Keratinocyte (primary cell): Measurements from ENCODE around the gene DUSP11. TPM values are rescaled to one million over a fixed set of nuclear protein-coding genes. Genes with fewer than 3 reads are reported as not detected.
A peak's percentile ranks its signal among the peaks of the same experiment; 100 is the strongest.

ENCODE experiments used
- DNase-seq: peaks from one replicate; pipeline ENCODE4 v3.0.0-alpha.2; 2011; ENCODE audit warnings: low read depth, missing footprints, low spot score
- FAIRE-seq: peaks from 2 replicates; lab custom pipeline; 2011; peaks lifted over from hg19 to GRCh38; lab: Jason Lieb, UNC
- H2AFZ ChIP-seq: 2 replicates; pipeline ENCODE4 v1.6.0; 2012; ENCODE audit warnings: low read length, control low read depth, inconsistent platforms; ENCODE audit not compliant: control insufficient read depth
- H3K27ac ChIP-seq: 2 replicates; pipeline ENCODE4 v1.5.1; 2011; ENCODE audit warnings: low read length; ENCODE audit not compliant: control insufficient read depth, insufficient read depth
- H3K27me3 ChIP-seq: 3 replicates; pipeline ENCODE4 v1.6.0; 2011; ENCODE audit warnings: low read length; ENCODE audit not compliant: control insufficient read depth, insufficient read depth; ENCODE audit errors: extremely low read depth
- H3K36me3 ChIP-seq, 2 experiments: 2 replicates in 1 of 2; 3 replicates in 1 of 2; pipeline ENCODE4 v1.5.1; 2011; ENCODE audit warnings: low read length in 2 of 2, mild to moderate bottlenecking in 1 of 2; ENCODE audit not compliant: control insufficient read depth in 2 of 2, insufficient read depth in 2 of 2; ENCODE audit errors: extremely low read depth in 1 of 2
- H3K4me1 ChIP-seq: 3 replicates; pipeline ENCODE4 v1.5.1; 2011; ENCODE audit warnings: low read length; ENCODE audit not compliant: control insufficient read depth, insufficient read depth; ENCODE audit errors: extremely low read depth
- H3K4me2 ChIP-seq: 3 replicates; pipeline ENCODE4 v1.6.0; 2011; ENCODE audit warnings: low read depth, low read length; ENCODE audit not compliant: control insufficient read depth, insufficient read depth; ENCODE audit errors: extremely low read depth
- H3K4me3 ChIP-seq, 3 experiments: fragments of 200-600 bp in 1 of 3; sonication (generic) in 1 of 3; 2 replicates in 2 of 3; 3 replicates in 1 of 3; pipeline ENCODE4 v1.5.1; 2011 to 2016; ENCODE audit warnings: low read length in 3 of 3, mild to moderate bottlenecking in 3 of 3, control low read depth in 2 of 3, inconsistent platforms in 1 of 3, low read depth in 1 of 3, mixed read lengths in 1 of 3, mixed run types in 1 of 3, moderate library complexity in 1 of 3; ENCODE audit not compliant: control insufficient read depth in 2 of 3, insufficient read depth in 2 of 3; ENCODE audit errors: extremely low read depth in 1 of 3
- H3K79me2 ChIP-seq: 2 replicates; pipeline ENCODE4 v1.6.0; 2012; ENCODE audit warnings: low read length; ENCODE audit not compliant: control insufficient read depth, insufficient read depth
- H3K9ac ChIP-seq: 3 replicates; pipeline ENCODE4 v1.6.0; 2011; ENCODE audit warnings: low read length; ENCODE audit not compliant: control insufficient read depth, insufficient read depth; ENCODE audit errors: extremely low read depth
- H3K9me1 ChIP-seq: 3 replicates; pipeline ENCODE4 v1.6.0; 2011; ENCODE audit warnings: low read length; ENCODE audit not compliant: control insufficient read depth, insufficient read depth; ENCODE audit errors: extremely low read depth
- H3K9me3 ChIP-seq: 2 replicates; pipeline ENCODE4 v1.5.1; 2012; ENCODE audit warnings: low read depth, low read length; ENCODE audit not compliant: control insufficient read depth
- H4K20me1 ChIP-seq: 3 replicates; pipeline ENCODE4 v1.6.0; 2011; ENCODE audit warnings: low read length; ENCODE audit not compliant: control insufficient read depth, insufficient read depth; ENCODE audit errors: extremely low read depth
- CTCF ChIP-seq, 3 experiments: IDR thresholded peaks in 1 of 3; conservative IDR thresholded peaks in 1 of 3; optimal IDR thresholded peaks in 1 of 3; 2 replicates in 2 of 3; 3 replicates in 1 of 3; pipeline versions ENCODE3 to v1.5.1; 2011; ENCODE audit warnings: low read length in 3 of 3, mild to moderate bottlenecking in 3 of 3, moderate library complexity in 2 of 3, control low read depth in 1 of 3, inconsistent platforms in 1 of 3; ENCODE audit not compliant: insufficient read depth in 2 of 3; ENCODE audit errors: extremely low read depth in 1 of 3
- EZH2 ChIP-seq: IDR thresholded peaks from one replicate; pipeline ENCODE4 v1.6.1; 2012; ENCODE audit warnings: inconsistent platforms, mild to moderate bottlenecking, low read length, moderate library complexity
- dilution Hi-C: fragments of 300-500 bp; cut with MboI; formaldehyde crosslinking; loops from one replicate; pipeline ENCODE4 v1.7.0; 2020; ENCODE audit warnings: low sequenced_read_pairs; ENCODE audit not compliant: extremely low pct_ligation_motif_present
- polyA plus RNA-seq, 5 experiments: library from polyadenylated mRNA; depleted of rRNA in 3 of 5; stranded (reverse) in 3 of 5; stranded (forward) in 1 of 5; unstranded in 1 of 5; fragments of >200 nt; gene quantifications; 1 replicate in 1 of 5; 2 replicates in 3 of 5; 3 replicates in 1 of 5; pipeline versions ENCODE4 v1.2.1 to v1.2.3, GENCODE V29; 2011 to 2012; ENCODE audit warnings: missing spikeins in 2 of 5, low read depth in 1 of 5, low replicate concordance in 1 of 5

Gene DUSP11
- polyA plus RNA-seq, 1 donor (not counting 4 experiments of a cell fraction or from before 2014, with no cell fraction given): 83.7 TPM

DNA sequence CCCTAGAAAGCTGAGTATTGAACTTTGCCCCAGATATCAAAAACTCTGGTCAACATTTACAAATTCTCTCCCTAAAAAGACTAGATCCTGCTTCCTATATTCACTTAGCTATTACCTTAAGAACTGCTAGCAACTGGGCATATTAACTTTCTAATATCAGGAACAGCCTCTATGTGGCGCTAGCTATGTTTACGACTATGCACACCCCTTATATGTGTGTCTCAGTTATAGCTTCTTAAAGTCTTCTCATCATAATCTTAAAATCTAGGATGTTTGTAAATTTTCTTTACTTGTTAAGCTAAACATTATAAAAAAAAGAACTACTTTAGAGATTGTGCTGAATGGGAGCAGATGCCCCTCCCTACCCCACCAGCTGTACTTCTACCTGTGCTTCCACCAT lies 47.1 kb upstream of the DUSP11 start:
- DNase-seq (no peak), FAIRE-seq (no peak)
- Histone ChIP-seq H3K9ac (no peak overlapping the region), H3K9me3 (no peaks in the 10 kb centered on the region), H2AFZ (no peak overlapping the region), H3K27me3 (no peaks in the 10 kb centered on the region), H3K27ac (no peak overlapping the region), H3K4me2 (no peak overlapping the region), H3K4me1 (peaks cover 26% of the 10 kb centered on the region), H3K9me1 (no peaks in the 10 kb centered on the region), H3K79me2 (peaks cover 16% of the 10 kb centered on the region), H3K36me3 (peaks cover 0 to 2% of the 10 kb centered on the region in 2 experiments), H3K4me3 (no peak overlapping the region), H4K20me1 (no peaks in the 10 kb centered on the region)
- dilution Hi-C loops: no loop called here
- TF ChIP-seq EZH2 (no peak), CTCF (optimal IDR thresholded peaks at IDR 0.05 in 1 of 3, IDR thresholded peaks at IDR 0.05 in 1 of 3, conservative IDR thresholded peaks at IDR 0.05 in 1 of 3; ENCODE audit: extremely low read depth in 1 of 3, insufficient read depth in 2 of 3, low read length in 3 of 3) (peak in 2 of 3 experiments; percentile 36 to 51)

- no peak for TF ChIP-seq EZH2
- TF ChIP-seq CTCF (optimal IDR thresholded peaks at IDR 0.05 in 1 of 3, IDR thresholded peaks at IDR 0.05 in 1 of 3, conservative IDR thresholded peaks at IDR 0.05 in 1 of 3; ENCODE audit: extremely low read depth in 1 of 3, insufficient read depth in 2 of 3, low read length in 3 of 3): no peak
- Histone ChIP-seq H4K20me1 (no peaks in the 10 kb centered on the region), H3K36me3 (no peaks in the 10 kb centered on the region), H3K9ac (no peak overlapping the region), H3K27me3 (no peaks in the 10 kb centered on the region), H3K27ac (no peak overlapping the region), H3K79me2 (peaks cover 14% of the 10 kb centered on the region), H3K9me3 (no peaks in the 10 kb centered on the region), H3K4me3 (no peak overlapping the region), H3K4me2 (no peak overlapping the region), H3K9me1 (no peaks in the 10 kb centered on the region), H3K4me1 (peaks cover 12% of the 10 kb centered on the region), H2AFZ (no peak overlapping the region)
- FAIRE-seq (no peak), DNase-seq (no peak)
- dilution Hi-C loops: no loop called here
Measured at GRCh38 chr2:73825408-73825807, 45.5 kb upstream of the DUSP11 start.
